ENCODE measurements around the gene ZNF70. TPM values are rescaled to one million over a fixed set of nuclear protein-coding genes. Genes with fewer than 3 reads are reported as not detected.

The ZNF70 gene
- total RNA-seq, 1 experiment from 2014 or later = 3.3 TPM

DNA sequence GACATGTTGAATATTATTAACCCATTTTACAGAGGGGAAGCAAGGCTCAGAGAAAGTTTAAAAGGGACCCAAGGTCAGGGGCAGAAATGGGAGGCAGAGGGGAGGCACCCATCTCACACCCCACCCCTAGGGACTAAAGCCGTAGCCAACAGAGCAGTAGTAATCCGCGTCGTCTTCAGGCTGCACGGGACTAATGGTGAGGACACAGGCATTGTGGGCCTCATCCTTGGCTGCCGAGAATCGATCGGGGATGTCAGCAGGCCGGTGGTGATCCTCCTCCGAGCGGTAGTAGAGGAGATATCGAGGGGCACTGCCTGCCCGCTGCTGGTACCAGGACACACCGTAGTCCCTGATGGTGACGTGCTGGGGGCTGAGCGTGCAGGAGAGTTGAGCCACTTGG is 1.8 kb upstream of the ZNF70 start (continued):
- TF ChIP-seq, protein P1, sequence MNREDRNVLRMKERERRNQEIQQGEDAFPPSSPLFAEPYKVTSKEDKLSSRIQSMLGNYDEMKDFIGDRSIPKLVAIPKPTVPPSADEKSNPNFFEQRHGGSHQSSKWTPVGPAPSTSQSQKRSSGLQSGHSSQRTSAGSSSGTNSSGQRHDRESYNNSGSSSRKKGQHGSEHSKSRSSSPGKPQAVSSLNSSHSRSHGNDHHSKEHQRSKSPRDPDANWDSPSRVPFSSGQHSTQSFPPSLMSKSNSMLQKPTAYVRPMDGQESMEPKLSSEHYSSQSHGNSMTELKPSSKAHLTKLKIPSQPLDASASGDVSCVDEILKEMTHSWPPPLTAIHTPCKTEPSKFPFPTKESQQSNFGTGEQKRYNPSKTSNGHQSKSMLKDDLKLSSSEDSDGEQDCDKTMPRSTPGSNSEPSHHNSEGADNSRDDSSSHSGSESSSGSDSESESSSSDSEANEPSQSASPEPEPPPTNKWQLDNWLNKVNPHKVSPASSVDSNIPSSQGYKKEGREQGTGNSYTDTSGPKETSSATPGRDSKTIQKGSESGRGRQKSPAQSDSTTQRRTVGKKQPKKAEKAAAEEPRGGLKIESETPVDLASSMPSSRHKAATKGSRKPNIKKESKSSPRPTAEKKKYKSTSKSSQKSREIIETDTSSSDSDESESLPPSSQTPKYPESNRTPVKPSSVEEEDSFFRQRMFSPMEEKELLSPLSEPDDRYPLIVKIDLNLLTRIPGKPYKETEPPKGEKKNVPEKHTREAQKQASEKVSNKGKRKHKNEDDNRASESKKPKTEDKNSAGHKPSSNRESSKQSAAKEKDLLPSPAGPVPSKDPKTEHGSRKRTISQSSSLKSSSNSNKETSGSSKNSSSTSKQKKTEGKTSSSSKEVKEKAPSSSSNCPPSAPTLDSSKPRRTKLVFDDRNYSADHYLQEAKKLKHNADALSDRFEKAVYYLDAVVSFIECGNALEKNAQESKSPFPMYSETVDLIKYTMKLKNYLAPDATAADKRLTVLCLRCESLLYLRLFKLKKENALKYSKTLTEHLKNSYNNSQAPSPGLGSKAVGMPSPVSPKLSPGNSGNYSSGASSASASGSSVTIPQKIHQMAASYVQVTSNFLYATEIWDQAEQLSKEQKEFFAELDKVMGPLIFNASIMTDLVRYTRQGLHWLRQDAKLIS (CRISPR knock-in tag; IDR thresholded peaks at IDR 0.05; ENCODE audit: borderline replicate concordance) = no peak
- TF ChIP-seq KAT7 (CRISPR knock-in tag; IDR thresholded peaks at IDR 0.05; ENCODE audit: borderline replicate concordance) (no peak), OVOL2 (CRISPR knock-in tag; IDR thresholded peaks at IDR 0.05; ENCODE audit: borderline replicate concordance) (no peak), FOXJ3 (CRISPR knock-in tag; IDR thresholded peaks at IDR 0.05; ENCODE audit: borderline replicate concordance) (no peak), NFYB (CRISPR knock-in tag; conservative IDR thresholded peaks at IDR 0.05; ENCODE audit: low read depth) (no peak)
- TF ChIP-seq, protein P2, sequence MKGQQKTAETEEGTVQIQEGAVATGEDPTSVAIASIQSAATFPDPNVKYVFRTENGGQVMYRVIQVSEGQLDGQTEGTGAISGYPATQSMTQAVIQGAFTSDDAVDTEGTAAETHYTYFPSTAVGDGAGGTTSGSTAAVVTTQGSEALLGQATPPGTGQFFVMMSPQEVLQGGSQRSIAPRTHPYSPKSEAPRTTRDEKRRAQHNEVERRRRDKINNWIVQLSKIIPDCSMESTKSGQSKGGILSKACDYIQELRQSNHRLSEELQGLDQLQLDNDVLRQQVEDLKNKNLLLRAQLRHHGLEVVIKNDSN (CRISPR knock-in tag; IDR thresholded peaks at IDR 0.05) = no peak
- TF ChIP-seq, protein P3, sequence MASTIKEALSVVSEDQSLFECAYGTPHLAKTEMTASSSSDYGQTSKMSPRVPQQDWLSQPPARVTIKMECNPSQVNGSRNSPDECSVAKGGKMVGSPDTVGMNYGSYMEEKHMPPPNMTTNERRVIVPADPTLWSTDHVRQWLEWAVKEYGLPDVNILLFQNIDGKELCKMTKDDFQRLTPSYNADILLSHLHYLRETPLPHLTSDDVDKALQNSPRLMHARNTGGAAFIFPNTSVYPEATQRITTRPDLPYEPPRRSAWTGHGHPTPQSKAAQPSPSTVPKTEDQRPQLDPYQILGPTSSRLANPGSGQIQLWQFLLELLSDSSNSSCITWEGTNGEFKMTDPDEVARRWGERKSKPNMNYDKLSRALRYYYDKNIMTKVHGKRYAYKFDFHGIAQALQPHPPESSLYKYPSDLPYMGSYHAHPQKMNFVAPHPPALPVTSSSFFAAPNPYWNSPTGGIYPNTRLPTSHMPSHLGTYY (CRISPR knock-in tag; IDR thresholded peaks at IDR 0.05) = no peak
- TF ChIP-seq, protein P4, sequence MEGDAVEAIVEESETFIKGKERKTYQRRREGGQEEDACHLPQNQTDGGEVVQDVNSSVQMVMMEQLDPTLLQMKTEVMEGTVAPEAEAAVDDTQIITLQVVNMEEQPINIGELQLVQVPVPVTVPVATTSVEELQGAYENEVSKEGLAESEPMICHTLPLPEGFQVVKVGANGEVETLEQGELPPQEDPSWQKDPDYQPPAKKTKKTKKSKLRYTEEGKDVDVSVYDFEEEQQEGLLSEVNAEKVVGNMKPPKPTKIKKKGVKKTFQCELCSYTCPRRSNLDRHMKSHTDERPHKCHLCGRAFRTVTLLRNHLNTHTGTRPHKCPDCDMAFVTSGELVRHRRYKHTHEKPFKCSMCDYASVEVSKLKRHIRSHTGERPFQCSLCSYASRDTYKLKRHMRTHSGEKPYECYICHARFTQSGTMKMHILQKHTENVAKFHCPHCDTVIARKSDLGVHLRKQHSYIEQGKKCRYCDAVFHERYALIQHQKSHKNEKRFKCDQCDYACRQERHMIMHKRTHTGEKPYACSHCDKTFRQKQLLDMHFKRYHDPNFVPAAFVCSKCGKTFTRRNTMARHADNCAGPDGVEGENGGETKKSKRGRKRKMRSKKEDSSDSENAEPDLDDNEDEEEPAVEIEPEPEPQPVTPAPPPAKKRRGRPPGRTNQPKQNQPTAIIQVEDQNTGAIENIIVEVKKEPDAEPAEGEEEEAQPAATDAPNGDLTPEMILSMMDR (IDR thresholded peaks at IDR 0.05) = no peak
- TF ChIP-seq, protein P5, sequence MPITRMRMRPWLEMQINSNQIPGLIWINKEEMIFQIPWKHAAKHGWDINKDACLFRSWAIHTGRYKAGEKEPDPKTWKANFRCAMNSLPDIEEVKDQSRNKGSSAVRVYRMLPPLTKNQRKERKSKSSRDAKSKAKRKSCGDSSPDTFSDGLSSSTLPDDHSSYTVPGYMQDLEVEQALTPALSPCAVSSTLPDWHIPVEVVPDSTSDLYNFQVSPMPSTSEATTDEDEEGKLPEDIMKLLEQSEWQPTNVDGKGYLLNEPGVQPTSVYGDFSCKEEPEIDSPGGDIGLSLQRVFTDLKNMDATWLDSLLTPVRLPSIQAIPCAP (CRISPR knock-in tag; IDR thresholded peaks at IDR 0.05) = no peak

DNA sequence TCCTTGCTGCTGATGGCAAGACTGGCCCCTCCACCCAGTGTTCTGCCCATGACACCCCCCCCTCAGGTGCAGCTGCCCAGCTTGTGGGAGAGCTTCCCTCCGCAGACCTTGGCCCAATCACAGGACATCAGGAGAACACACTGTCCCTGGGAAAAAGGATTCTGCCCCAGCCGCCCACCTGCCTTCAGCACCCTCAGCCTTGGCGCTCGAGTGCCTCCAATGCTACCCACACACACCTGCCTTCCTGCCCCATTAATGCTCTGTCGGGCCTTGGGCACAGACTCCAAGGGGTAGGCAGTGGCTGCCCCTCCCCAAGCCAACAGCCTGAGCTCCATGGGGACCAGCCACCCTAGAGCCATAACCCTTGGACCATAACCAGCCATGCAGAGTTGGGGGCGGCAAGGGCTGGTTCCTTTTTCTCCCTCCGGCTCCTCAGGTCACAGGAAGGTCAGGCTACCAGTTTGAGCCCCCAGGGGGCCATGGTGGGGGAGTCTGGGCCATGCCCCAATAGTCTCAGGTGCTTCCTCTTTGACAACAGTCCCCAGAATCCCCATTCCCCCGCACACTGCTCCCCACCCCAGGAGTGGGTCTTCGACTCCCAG is 1.3 kb upstream of the ZNF70 start:
- POLR2A ChIA-PET = interaction anchor here (0.7 kb wide), 1 partner anchor 305 kb away, joined by 5 read pairs; no protein-coding TSS in a partner anchor
- Mint-ChIP-seq H3K4me1 (peaks cover 28% of the 10 kb centered on the region), H3K4me3 (peak overlapping the region; percentile 80), H3K9me3 (no peaks in the 10 kb centered on the region), H3K36me3 (no peaks in the 10 kb centered on the region), H3K27me3 (ENCODE audit: low read depth) (no peaks in the 10 kb centered on the region), H3K27ac (peak overlapping the region; percentile 89)
- DNase-seq (ENCODE audit: low spot score) = no peak
- CTCF ChIA-PET = interaction anchor here (0.7 to 0.9 kb wide), 2 partner anchors 94 to 161 kb away, joined by 3 to 6 read pairs; no protein-coding TSS in a partner anchor
- 0 out of 2 replicates have a peak, but pooled peaks have one; percentile 33 for TF ChIP-seq SMAD3 (CRISPR knock-in tag; IDR thresholded peaks at IDR 0.05; ENCODE audit: borderline replicate concordance)
- TF ChIP-seq, protein P6, sequence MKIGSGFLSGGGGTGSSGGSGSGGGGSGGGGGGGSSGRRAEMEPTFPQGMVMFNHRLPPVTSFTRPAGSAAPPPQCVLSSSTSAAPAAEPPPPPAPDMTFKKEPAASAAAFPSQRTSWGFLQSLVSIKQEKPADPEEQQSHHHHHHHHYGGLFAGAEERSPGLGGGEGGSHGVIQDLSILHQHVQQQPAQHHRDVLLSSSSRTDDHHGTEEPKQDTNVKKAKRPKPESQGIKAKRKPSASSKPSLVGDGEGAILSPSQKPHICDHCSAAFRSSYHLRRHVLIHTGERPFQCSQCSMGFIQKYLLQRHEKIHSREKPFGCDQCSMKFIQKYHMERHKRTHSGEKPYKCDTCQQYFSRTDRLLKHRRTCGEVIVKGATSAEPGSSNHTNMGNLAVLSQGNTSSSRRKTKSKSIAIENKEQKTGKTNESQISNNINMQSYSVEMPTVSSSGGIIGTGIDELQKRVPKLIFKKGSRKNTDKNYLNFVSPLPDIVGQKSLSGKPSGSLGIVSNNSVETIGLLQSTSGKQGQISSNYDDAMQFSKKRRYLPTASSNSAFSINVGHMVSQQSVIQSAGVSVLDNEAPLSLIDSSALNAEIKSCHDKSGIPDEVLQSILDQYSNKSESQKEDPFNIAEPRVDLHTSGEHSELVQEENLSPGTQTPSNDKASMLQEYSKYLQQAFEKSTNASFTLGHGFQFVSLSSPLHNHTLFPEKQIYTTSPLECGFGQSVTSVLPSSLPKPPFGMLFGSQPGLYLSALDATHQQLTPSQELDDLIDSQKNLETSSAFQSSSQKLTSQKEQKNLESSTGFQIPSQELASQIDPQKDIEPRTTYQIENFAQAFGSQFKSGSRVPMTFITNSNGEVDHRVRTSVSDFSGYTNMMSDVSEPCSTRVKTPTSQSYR (CRISPR knock-in tag; IDR thresholded peaks at IDR 0.05) = no peak
- ATAC-seq = no peak
